Endothelial cell of umbilical vein (primary cell): ENCODE results near the gene KBTBD13. TPM values are rescaled to one million over a fixed set of nuclear protein-coding genes. Genes with fewer than 3 reads are reported as not detected.

Experiments used
- polyA plus RNA-seq, 4 experiments: library from polyadenylated mRNA; depleted of rRNA in 3 of 4; stranded (reverse) in 3 of 4; unstranded in 1 of 4; fragments of >200 nt; gene quantifications; 2 replicates each; pipeline versions ENCODE4 v1.2.1 to v1.2.3, GENCODE V29; 2011 to 2012; ENCODE audit warnings: missing spikeins in 1 of 4
- small RNA-seq: library from RNA; depleted of rRNA; stranded (forward); fragments of <200 nt; gene quantifications from one replicate; pipeline ENCODE3, GENCODE V24; 2012; ENCODE audit warnings: low replicate concordance, low read depth; ENCODE audit not compliant: insufficient read depth, insufficient read length
- total RNA-seq: library from RNA; stranded (reverse); gene quantifications from 2 replicates; pipeline ENCODE4 v1.2.3, GENCODE V29; 2021

Gene KBTBD13
- total and polyA plus RNA-seq, 2 donors (not counting 3 experiments of a cell fraction or from before 2014, with no cell fraction given) = not detected

Small RNAs within 50 kb of the gene (small RNA-seq; reads per million reads assigned to genes)
- not detected for gene AC013553.1

Other genes with a start within 250 kb of the KBTBD13 start
- 20.7 and 24.9 TPM in 2 replicates for gene PLEKHO2, start 234.8 kb upstream of the KBTBD13 start, total RNA-seq
- gene PLEKHO2, start 234.8 kb upstream of the KBTBD13 start, polyA plus RNA-seq = 21.9 and 23.9 TPM in 2 replicates
- gene ANKDD1A, start 164.8 kb upstream of the KBTBD13 start, total RNA-seq = 2.4 and 2.6 TPM in 2 replicates
- 1.8 and 2.0 TPM in 2 replicates for gene ANKDD1A, start 164.8 kb upstream of the KBTBD13 start, polyA plus RNA-seq
- 75.3 and 82.5 TPM in 2 replicates for gene SPG21, start 86.8 kb upstream of the KBTBD13 start, total RNA-seq
- gene SPG21, start 86.8 kb upstream of the KBTBD13 start, polyA plus RNA-seq = 54.9 and 70.2 TPM in 2 replicates
- 13.6 and 20.4 TPM in 2 replicates for gene MTFMT, start 47.1 kb upstream of the KBTBD13 start, total RNA-seq
- 5.3 and 7.5 TPM in 2 replicates for gene MTFMT, start 47.1 kb upstream of the KBTBD13 start, polyA plus RNA-seq
- gene SLC51B, start 31.4 kb upstream of the KBTBD13 start, total RNA-seq = not detected in 2 replicates
- not detected in 2 replicates for gene SLC51B, start 31.4 kb upstream of the KBTBD13 start, polyA plus RNA-seq
- gene RASL12, start 8.8 kb upstream of the KBTBD13 start, total RNA-seq = not detected in 2 replicates
- gene RASL12, start 8.8 kb upstream of the KBTBD13 start, polyA plus RNA-seq = not detected in 2 replicates
- 3.9 and 5.0 TPM in 2 replicates for gene UBAP1L, start 38.5 kb downstream of the KBTBD13 start, total RNA-seq
- 1.9 and 2.9 TPM in 2 replicates for gene UBAP1L, start 38.5 kb downstream of the KBTBD13 start, polyA plus RNA-seq
- 19.5 and 26.6 TPM in 2 replicates for gene PDCD7, start 57.1 kb downstream of the KBTBD13 start, total RNA-seq
- 11.1 and 12.1 TPM in 2 replicates for gene PDCD7, start 57.1 kb downstream of the KBTBD13 start, polyA plus RNA-seq
- gene CLPX, start 108.6 kb downstream of the KBTBD13 start, total RNA-seq = 41.4 and 41.8 TPM in 2 replicates
- gene CLPX, start 108.6 kb downstream of the KBTBD13 start, polyA plus RNA-seq = 8.0 and 11.1 TPM in 2 replicates
- gene CILP, start 134.7 kb downstream of the KBTBD13 start, total RNA-seq = not detected in 2 replicates
- 0.01 and 0.02 TPM in 2 replicates for gene CILP, start 134.7 kb downstream of the KBTBD13 start, polyA plus RNA-seq
- 6.0 and 6.3 TPM in 2 replicates for gene PARP16, start 210.1 kb downstream of the KBTBD13 start, total RNA-seq
- 3.9 and 4.4 TPM in 2 replicates for gene PARP16, start 210.1 kb downstream of the KBTBD13 start, polyA plus RNA-seq
- not detected in 2 replicates for gene RNU5A-1, start 219.3 kb downstream of the KBTBD13 start, total RNA-seq
- not detected in 2 replicates for gene RNU5A-1, start 219.3 kb downstream of the KBTBD13 start, polyA plus RNA-seq
- gene RNU5B-1, start 227.9 kb downstream of the KBTBD13 start, total RNA-seq = not detected in 2 replicates
- not detected in 2 replicates for gene RNU5B-1, start 227.9 kb downstream of the KBTBD13 start, polyA plus RNA-seq